SU-DHL-6 (cell line): Measurements from ENCODE around the gene TRABD.

ENCODE experiments used
- H2AFZ ChIP-seq: fragments of 200-600 bp; sonication (generic); 2 replicates; pipeline ENCODE4 v1.6.1; 2014; ENCODE audit warnings: low read depth, mild to moderate bottlenecking, moderate library complexity, mixed read lengths, antibody characterized with exemption, low read length; ENCODE audit not compliant: severe bottlenecking
- H3F3A ChIP-seq: fragments of 200-600 bp; shearing (Covaris generic); 2 replicates; pipeline ENCODE4 v1.6.0; 2016; ENCODE audit warnings: antibody characterized with exemption, mild to moderate bottlenecking; ENCODE audit not compliant: insufficient read depth
- H3K27ac ChIP-seq: fragments of 200-600 bp; sonication (generic); 2 replicates; pipeline ENCODE4 v1.5.1; 2016; ENCODE audit warnings: low read depth, mild to moderate bottlenecking, low read length, moderate library complexity, mixed read lengths
- H3K27me3 ChIP-seq: fragments of 200-600 bp; sonication (generic), shearing (Covaris generic); 2 replicates; pipeline ENCODE4 v1.6.0; 2014; ENCODE audit warnings: mild to moderate bottlenecking, low read length
- H3K36me3 ChIP-seq: fragments of 200-600 bp; sonication (generic); 2 replicates; pipeline ENCODE4 v1.6.1; 2014; ENCODE audit warnings: mild to moderate bottlenecking, low read length, mixed read lengths
- H3K4me2 ChIP-seq: fragments of 300-600, 200-600 bp; shearing (Covaris generic), sonication (generic); 2 replicates; pipeline ENCODE4 v1.6.0; 2014; ENCODE audit warnings: low read length, low read depth, mild to moderate bottlenecking; ENCODE audit not compliant: poor library complexity, severe bottlenecking
- H3K4me3 ChIP-seq: fragments of 200-600 bp; sonication (generic); 2 replicates; pipeline ENCODE4 v1.5.1; 2014; ENCODE audit warnings: antibody characterized with exemption, low read length, mild to moderate bottlenecking, mixed read lengths; ENCODE audit not compliant: insufficient read depth, poor library complexity, severe bottlenecking
- H3K79me2 ChIP-seq: fragments of 200-600 bp; sonication (generic); 2 replicates; pipeline ENCODE4 v1.6.1; 2014; ENCODE audit warnings: mild to moderate bottlenecking, low read length, moderate library complexity; ENCODE audit not compliant: insufficient read depth
- H3K9ac ChIP-seq: fragments of 200-600 bp; sonication (generic); 2 replicates; pipeline ENCODE4 v1.7.0; 2014; ENCODE audit warnings: mild to moderate bottlenecking, low read length
- H3K9me2 ChIP-seq: fragments of 200-600 bp; sonication (generic); replicated peaks from 2 replicates; pipeline ENCODE4 v1.6.1; 2014; ENCODE audit warnings: low read length; ENCODE audit not compliant: insufficient read depth
- H3K9me3 ChIP-seq: fragments of 200-600 bp; sonication (generic); 2 replicates; pipeline ENCODE4 v1.6.1; 2014; ENCODE audit warnings: low read length, mixed read lengths; ENCODE audit not compliant: insufficient read depth
- H4K20me1 ChIP-seq: fragments of 200-600 bp; sonication (generic); 2 replicates; pipeline ENCODE4 v1.6.1; 2014; ENCODE audit warnings: low read depth, mild to moderate bottlenecking, antibody characterized with exemption, low read length, moderate library complexity, mixed read lengths
- EZH2phosphoT487 ChIP-seq: fragments of 200-600 bp; sonication (generic), shearing (Covaris generic); conservative IDR thresholded peaks from 2 replicates; pipeline ENCODE4 v1.6.1; 2018; ENCODE audit warnings: mild to moderate bottlenecking, antibody characterized with exemption, low read length, moderate library complexity, mixed read lengths
- TF ChIP-seq, protein P1 (sequence below): fragments of 200-600 bp; sonication (generic); IDR thresholded peaks from one replicate; pipeline ENCODE4 v1.5.1; 2017; ENCODE audit warnings: antibody characterized with exemption, mild to moderate bottlenecking, low read length, moderate library complexity; ENCODE audit not compliant: insufficient read depth, poor library complexity, severe bottlenecking

The TRABD gene

DNA sequence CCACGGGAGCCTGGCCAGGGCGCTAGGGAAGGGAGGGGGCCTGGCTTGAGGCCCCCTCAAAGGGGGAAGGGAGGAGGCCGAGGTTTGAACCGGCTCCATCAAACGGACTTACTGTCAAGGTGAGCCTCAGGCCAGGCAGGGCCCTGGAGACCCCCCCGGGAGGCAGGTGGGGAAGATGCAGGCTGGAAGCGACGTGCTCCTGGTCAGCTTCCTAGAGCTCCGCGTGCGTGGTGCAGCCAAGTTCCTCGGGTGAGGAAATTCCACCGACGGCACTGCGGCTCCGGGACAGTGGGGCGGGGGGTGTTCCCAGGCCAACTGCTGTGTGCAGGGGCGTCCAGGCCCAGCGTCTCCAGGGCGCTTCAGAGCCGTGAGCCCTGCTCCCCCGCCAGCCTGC lies 7.2 kb upstream of the TRABD start:
- Histone ChIP-seq H3F3A (no peaks in the 10 kb centered on the region), H3K4me3 (no peak overlapping the region), H3K79me2 (no peaks in the 10 kb centered on the region), H4K20me1 (no peaks in the 10 kb centered on the region), H3K9me2 (no peaks in the 10 kb centered on the region), H3K27ac (no peak overlapping the region), H3K4me2 (no peak overlapping the region), H3K27me3 (no peaks in the 10 kb centered on the region), H3K9me3 (no peaks in the 10 kb centered on the region), H3K36me3 (no peaks in the 10 kb centered on the region), H2AFZ (no peak overlapping the region), H3K9ac (no peak overlapping the region)
- no peak for TF ChIP-seq EZH2phosphoT487
- TF ChIP-seq, protein P1, sequence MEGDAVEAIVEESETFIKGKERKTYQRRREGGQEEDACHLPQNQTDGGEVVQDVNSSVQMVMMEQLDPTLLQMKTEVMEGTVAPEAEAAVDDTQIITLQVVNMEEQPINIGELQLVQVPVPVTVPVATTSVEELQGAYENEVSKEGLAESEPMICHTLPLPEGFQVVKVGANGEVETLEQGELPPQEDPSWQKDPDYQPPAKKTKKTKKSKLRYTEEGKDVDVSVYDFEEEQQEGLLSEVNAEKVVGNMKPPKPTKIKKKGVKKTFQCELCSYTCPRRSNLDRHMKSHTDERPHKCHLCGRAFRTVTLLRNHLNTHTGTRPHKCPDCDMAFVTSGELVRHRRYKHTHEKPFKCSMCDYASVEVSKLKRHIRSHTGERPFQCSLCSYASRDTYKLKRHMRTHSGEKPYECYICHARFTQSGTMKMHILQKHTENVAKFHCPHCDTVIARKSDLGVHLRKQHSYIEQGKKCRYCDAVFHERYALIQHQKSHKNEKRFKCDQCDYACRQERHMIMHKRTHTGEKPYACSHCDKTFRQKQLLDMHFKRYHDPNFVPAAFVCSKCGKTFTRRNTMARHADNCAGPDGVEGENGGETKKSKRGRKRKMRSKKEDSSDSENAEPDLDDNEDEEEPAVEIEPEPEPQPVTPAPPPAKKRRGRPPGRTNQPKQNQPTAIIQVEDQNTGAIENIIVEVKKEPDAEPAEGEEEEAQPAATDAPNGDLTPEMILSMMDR = no peak

DNA sequence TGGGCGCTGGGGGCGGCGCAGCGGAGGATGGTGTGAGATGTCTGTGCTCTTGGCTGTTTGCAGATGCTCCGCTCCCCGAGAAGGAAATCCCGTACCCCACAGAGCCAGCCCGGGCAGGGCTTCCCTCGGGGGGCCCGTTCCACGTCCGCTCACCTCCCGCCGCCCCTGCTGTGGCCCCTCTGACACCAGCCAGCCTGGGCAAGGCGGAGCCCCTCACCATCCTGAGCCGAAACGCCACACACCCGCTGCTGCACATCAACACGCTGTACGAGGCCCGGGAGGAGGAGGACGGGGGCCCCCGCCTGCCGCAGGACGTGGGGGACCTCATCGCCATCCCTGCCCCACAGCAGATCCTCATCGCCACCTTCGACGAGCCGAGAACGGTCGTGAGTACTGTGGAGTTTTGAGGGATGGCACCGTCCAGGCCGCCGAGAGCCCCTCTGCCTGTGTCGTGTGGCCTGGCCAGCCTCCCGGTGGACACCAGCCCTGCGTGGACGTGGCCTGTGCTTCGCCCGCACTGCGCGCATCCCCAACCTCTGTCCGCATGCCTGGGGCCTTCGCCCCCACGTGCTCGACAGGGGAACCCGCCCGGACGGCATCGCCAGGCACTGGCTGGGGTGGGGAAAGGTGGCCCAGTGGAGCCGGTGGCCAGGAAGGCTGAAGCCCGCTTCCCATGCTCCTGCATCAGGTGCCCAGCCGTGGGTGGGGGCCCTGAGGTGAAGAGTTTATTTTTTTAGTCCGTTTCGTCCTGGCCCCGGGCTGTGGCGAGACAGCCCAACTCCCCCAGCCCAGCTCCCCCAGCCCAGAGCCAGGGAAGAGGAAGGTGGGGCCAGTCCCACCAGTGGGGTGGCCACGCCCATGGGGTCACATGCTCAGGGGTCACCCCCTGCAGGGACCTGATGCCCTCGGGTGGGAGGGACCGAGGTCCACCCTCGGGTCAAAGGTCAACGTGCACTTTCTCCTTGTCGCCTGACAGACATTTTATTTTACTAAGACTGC lies 6.5 kb upstream of the TRABD start:
- no peaks in the 10 kb centered on the region for H4K20me1 ChIP-seq
- TF ChIP-seq, protein P1 = no peak
- TF ChIP-seq EZH2phosphoT487 = no peak
- H3K4me2 ChIP-seq = no peak overlapping the region
- no peaks in the 10 kb centered on the region for H3K79me2 ChIP-seq
- no peaks in the 10 kb centered on the region for H3K9me2 ChIP-seq
- H3K27me3 ChIP-seq = no peaks in the 10 kb centered on the region
- no peak overlapping the region for H3K9ac ChIP-seq
- H3K4me3 ChIP-seq = no peak overlapping the region
- no peaks in the 10 kb centered on the region for H3K36me3 ChIP-seq
- H3K27ac ChIP-seq = no peak overlapping the region
- no peak overlapping the region for H2AFZ ChIP-seq
- H3K9me3 ChIP-seq = no peaks in the 10 kb centered on the region
- H3F3A ChIP-seq = no peaks in the 10 kb centered on the region

DNA sequence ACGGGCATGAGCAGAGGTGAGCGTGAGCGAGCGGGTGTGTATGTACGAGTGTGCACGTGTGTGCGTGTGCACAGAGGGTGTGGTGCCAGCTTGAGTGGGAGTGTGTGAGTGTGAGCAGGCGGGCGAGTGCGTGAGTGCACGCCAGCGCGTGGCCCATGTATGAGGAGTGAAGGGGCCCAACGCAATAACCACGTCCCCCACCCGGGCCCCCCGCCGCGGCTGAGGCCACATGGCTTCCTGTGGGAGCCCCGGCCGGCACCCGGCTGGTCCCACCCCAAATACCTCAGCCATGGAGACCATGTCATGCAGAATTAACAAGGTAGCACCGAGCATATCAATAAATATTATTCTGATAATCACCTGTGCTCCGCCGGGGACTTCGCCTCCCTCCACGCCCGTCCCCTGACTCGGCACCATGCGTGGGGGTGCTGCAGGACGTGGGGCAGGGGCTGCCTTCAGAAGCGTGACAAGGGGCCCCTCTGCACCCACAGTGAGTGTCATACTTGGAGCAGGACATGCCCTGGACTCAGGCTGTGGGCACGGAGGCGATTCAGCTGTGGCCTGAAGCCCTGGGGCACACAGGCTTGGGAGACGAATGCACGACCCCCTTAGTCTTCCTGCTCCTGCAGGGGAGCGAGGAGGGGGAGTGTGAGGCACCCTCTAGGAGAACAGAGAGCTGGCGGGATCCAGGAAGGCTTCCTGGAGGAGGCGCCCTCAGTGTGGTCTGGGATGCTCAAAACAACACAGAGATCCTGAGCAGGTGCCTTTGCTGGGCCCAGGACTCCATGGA lies 5.6 kb upstream of the TRABD start:
- Histone ChIP-seq H3K27ac (no peak overlapping the region), H3K9me3 (no peaks in the 10 kb centered on the region), H3K4me3 (no peak overlapping the region), H3K27me3 (no peaks in the 10 kb centered on the region), H4K20me1 (no peaks in the 10 kb centered on the region), H3F3A (no peaks in the 10 kb centered on the region), H3K9ac (no peak overlapping the region), H3K4me2 (no peak overlapping the region), H3K79me2 (no peaks in the 10 kb centered on the region), H3K9me2 (no peaks in the 10 kb centered on the region), H3K36me3 (no peaks in the 10 kb centered on the region), H2AFZ (no peak overlapping the region)
- TF ChIP-seq, protein P1 = no peak
- no peak for TF ChIP-seq EZH2phosphoT487
